NOMO-1 (cell line): ENCODE results near the gene SERPINB3.
"Not testable (repeated sequence)": the region's sequence is repeated elsewhere in the genome, so short reads cannot be mapped to it uniquely, and the experiment has no call there.

Source experiments
- DNase-seq, 2 experiments: peaks; one replicate each; lab custom pipeline; 2025; ENCODE audit not compliant: unreplicated experiment in 2 of 2; lab: John Stamatoyannopoulos, UW

SERPINB3 gene

DNA sequence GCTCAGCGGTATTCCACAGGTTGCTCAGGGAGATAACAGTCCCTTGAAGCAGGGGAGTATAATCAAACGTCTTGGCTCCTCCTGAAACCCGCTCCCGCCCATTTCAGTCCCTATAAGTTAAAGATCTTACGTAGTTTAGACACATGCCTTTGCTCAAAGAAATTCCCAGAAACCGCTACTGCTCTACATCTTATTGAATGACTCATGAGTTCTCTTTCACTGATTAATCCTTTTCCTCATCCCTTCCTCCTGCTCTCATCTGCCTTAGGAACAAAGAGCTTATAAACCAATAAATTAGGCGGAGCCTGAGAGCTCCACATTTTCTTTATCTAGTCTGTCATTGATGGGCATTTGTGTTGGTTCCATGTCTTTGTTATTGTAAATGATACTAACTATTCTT is 13.5 kb downstream of the SERPINB3 start:
- no peak for DNase-seq

DNA sequence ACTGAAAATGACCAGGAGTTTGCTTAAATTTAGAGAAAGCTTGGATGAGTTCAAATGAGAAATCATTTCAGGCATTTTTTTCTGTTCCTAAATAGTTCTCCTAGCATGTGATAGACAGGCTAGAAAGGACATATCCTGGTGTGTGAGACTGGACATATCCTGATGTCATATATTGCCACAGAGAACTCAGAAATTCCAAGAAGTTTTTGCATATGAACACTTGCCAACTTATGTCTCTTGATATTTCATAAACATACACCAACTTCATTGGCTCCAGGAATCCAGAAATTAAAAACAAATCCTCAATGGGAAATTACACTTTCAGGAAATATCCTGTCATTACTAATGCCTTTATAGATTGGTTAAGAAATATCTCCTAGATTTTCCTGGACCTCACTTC is 14.8 kb downstream of the SERPINB3 start:
- no peak for DNase-seq

DNA sequence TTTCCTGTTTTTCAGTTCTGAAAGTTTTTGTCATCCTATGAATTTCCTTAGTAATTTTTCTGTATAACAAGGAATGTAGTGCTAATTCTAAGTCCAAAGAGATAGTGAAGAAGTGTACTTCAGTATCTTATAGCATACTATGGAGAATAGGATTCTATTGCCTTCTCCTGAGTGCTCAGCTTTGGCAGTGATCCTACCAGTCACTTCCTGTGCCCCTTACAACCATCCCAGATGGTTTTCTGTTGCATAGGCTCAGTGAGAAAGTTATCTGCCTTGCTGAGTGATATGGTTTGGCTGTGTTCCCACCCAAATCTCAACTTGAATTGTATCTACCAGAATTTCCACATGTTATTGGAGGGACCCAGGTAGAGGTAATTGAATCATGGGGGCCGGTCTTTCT is 17.0 kb downstream of the SERPINB3 start:
- DNase-seq: not testable (repeated sequence)

DNA sequence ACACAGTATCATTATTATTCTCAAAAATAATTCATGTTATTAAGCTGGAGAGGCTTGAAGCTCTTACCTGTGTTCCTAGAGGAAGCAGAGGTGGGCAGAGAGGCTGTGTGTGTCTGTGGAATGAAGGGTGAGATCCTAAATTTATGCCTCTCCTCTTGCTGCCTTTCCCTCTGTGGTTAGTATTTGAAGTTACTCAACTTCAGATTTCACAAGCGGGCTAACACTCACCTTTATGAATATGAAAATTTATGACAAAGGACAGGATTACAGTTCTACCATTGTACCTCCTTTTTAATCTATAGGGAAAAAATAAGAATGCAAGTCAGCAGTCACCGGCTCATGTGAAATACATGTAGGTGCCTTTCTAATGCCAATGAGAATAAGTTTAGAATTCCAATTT is 17.6 kb downstream of the SERPINB3 start, which contains the start of gene SERPINB4:
TSS of gene SERPINB4 (minus strand) at position 115 of the 400 bp plus-strand sequence. CDS start 679 bp downstream, outside the sequence.
- not testable (repeated sequence) for DNase-seq

DNA sequence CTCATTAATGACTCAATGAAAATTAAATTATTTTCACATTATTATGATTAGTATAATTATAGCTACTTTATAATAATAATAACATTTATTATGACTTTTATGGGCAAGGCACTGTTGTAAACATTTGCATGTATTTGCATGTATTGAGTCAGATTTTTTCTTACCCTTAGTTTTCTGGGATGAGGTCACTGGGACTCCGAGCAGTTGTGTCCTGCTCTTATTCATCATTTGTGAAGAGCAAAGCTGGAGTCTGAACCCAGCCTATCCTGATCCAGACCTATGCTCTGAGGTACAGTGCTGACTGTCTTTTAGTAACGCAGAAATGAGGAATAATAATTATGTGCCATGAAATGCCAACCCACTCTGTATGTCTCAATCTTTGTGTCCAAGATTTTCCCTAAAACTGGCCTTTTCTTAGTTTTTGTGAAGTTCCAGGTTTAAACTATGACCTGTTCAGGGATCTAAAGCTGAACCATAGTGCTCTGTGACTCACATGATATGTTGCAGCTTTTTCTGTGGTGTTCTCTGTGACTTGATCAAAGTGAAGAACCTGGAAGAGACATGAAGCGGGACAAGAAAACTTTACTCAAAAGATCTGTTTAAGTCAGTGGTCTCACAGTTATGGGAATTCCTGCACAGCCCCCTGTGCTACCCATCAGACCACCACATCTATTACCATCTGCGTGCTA is 18.9 kb downstream of the SERPINB3 start:
- DNase-seq: not testable (repeated sequence)

DNA sequence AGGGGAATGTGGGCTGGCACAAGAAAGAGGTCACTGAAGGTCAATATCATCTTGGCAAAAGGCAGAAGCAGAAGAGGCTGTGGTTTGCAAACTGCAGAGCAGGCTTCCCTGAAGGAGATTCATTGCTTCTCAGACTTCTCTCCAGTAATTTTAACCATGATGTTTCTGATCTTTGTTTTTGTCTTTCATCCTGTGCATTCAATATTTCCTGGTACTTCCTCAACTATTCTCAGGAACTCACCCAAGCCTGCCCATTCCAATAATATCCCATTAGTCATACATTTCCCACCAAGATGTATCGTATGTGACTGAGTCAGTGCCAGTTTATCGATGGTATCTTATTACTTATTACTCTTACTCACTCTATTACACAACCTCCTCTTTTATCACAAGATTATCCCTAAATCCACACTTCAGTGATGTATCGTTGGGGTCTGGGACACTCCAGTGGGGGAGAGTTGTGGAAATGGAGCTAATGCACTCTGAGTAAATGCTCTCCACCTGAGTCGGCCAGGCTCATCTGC is 20.5 kb downstream of the SERPINB3 start:
- DNase-seq: not testable (repeated sequence)

DNA sequence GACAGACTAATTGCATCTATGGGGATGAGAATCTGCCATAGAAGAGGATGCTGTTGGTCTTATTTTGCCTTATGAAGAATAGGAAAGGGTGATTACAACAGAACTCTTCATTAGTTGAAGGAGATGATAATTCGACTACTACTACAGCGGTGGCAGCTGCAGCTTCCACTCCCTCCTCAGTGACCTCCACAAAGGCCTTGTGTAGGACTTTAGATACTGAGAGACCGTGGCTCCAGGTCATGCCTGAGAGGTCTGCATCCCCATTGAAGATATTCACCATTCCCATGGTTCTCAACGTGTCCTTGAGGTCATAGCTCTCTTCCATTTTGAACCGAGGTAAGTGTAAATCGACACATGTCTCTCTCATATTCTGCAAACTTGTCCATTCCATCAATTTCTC is 24.0 kb downstream of the SERPINB3 start:
- DNase-seq: no peak

DNA sequence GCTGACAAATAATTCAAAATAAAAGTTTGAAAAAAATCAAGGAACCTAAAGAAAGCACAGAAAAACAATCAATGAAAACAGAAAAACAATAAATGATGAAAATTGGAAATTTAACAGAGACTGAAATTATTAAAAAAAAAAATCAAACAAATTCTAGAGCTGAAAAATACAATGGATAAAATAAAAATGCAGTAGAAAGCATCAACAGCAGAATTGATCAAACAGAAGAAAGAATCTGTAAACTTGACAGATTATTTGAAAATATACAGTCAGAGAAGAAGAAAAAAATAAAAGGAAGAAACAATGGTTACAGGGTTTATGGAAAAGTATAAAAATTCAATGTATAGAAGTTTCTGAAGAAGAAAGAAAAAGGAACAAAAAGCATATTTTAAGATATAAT is 33.9 kb downstream of the SERPINB3 start:
- no peak for DNase-seq

DNA sequence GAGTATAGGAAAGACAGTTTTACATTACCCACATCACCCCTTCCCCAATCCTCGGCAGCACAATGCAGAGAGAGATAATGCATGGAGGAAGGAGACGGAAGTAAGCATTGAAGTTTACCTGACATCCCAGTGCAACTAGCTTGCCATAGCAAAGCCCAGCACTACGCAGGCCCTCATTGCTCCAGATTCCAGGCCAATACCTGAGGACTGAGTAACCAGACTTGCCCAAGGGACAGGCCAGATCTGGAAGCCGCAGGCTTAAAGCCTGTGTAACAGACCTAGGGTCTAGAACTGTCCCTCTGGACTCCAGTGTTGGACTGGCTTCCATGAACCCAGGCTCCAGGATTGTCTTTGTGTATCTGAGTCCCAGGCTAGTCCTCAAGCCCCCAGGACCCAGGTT is 35.3 kb downstream of the SERPINB3 start:
- DNase-seq: no peak

DNA sequence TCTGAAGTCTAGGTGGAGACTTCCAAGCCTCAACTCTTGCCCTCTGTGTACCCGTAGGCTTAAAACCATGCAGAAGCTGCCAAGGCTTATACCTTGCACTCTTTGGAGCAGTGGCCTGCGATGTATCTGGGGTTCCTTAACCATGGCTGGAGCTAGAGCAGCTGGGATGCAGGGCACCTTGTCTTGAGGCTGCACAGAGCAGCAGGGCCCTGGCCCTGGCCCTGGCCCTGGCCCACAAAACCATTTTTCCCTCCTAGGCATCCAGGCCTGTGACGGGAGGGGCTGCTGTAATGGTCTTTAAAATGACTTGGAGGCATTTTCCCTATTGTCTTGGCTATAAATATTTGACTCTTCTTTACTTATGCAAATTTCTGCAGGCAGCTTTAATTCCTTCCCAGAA is 36.8 kb downstream of the SERPINB3 start:
- no peak for DNase-seq

DNA sequence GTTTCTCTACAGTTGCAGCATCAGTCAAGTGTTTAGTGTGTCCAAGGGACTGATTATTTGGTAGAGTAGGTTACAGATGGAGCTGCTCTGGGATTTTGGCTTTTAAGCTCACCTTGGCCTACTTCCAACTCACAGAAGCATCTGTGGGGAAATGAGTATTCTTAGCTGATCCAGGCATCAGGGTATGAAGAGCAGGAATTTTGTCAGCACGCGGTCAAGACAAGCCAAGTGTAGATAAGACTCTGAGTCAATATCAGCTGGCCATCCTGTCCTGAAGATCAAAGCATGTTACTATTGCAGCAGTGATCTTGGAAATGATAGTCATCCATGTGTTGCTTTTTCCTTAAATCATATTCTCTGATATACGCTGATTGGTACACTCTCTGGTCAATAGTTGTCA is 42.0 kb downstream of the SERPINB3 start:
- DNase-seq: no peak

DNA sequence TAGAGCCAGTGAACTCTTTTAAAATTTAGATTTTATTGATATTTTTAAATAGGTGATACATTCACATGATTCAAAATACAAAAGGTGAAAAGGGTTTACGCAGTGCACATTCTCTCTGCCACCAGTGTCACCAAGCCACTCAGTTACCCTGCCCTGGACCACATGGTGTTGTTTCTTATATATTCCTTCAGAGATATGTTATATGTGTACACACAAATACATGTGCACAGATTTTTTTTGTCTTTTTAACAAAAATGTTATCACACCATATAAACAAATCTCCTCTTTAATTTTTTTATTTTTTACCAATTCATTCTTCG is 43.8 kb downstream of the SERPINB3 start:
- no peak for DNase-seq

DNA sequence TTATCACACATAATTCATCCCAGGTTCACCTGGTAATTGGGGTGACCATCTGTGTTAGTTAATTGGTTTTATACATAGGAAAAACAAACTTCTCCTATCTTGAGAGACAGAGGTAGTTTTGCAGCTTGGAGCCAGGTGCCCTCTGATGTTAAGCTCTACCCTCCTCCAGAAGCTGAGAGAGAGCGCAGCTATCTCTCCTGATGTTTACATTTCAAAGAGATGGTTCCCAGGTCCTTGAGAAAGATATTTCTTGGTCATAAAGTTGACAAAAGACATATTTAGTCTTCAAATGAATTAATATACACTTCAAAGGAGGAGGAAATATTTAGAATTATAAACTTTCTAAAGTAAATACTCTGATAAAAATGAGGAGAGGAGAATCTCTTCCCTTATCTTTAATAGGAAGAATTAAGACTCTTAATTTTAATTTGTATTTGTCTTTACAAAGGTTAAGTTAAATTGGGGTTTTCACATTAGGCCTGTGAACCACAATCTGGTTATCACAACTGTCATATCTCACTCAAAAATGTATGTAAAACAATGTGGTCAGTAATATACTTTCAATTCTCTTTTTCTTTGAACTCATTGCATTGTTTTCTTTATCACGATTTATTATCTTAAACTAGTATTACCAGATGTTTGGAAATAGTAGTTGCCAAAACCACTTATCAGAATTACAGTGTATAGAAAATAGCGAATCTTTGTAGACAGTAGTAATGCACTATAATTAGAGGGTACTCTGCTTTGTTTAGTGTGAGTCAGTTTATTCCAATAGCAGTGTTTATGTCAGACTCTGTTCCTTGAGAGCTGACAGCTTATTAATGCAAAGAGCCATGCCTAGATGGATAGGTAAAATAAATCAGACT is 44.4 kb downstream of the SERPINB3 start:
- peak in 1 of 2 experiments; percentile 66 for DNase-seq

DNA sequence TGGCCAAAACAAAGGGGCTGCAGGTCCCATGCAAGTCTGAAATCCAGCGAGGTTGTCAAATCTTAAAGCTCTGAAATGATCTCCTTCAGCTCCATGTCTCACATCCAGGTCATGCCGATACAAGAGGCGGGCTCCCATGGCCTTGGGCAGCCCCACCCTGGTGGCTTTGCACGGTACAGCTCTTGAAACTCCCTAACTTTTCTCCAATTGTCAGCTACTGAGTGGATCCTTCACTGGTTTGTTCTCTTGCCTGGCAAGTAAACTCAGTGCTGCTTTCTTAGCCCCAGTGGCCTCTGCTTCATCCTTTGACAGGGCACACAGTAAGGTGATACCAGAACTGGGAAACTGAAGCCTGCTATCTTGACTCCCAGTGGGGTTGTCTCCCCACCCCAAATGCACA is 48.3 kb downstream of the SERPINB3 start:
- no peak for DNase-seq

DNA sequence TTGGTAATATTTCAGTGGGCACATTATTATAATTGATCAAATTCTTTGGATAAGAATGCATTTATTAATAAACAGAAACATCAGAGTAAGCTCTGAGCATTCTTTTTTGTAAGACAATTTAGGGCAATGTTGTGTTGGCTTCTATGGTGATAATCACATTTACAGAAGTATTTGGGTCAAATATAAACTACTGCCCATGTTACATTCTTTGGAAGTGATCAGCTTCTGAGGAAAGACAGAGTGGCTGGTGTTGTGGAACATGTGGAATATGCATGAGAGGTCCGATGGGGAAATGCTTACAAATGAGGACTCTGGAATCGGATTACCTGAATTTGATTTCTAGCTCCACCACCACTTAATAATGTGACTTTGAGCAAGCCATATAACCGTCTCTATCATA is 55.2 kb downstream of the SERPINB3 start:
- DNase-seq: no peak
